Natural killer cell (primary cell): ENCODE data around the gene PCCA. TPM values are rescaled to one million over a fixed set of nuclear protein-coding genes. Genes with fewer than 3 reads are reported as not detected.

ENCODE experiments used
- ATAC-seq, 3 donors: fragments of 150-1000 bp in 2 of 3; fragments of 200-7000 bp in 1 of 3; cut with Tn5 transposase; 1 replicate in 1 of 3; 2 replicates in 2 of 3; pipeline ENCODE4 v1.10.0; 2021; ENCODE audit warnings: mild to moderate bottlenecking in 2 of 3, moderate library complexity in 2 of 3
- DNase-seq, 2 donors: peaks; one replicate each; pipeline versions ENCODE4 v3.0.0 to v3.0.0-alpha.2; 2013 to 2021; ENCODE audit warnings: mixed read lengths in 1 of 2
- H3K27ac ChIP-seq: one replicate; pipeline ENCODE4 v1.5.1; 2013; ENCODE audit warnings: mild to moderate bottlenecking, low read length
- H3K27me3 ChIP-seq: one replicate; pipeline ENCODE4 v1.6.1; 2013; ENCODE audit warnings: low read length; ENCODE audit not compliant: control insufficient read depth, insufficient read depth
- H3K36me3 ChIP-seq: one replicate; pipeline ENCODE4 v1.6.1; 2013; ENCODE audit warnings: low read length; ENCODE audit not compliant: control insufficient read depth, insufficient read depth
- H3K4me1 ChIP-seq: one replicate; pipeline ENCODE4 v1.6.1; 2013; ENCODE audit warnings: low read length; ENCODE audit not compliant: control insufficient read depth, insufficient read depth
- H3K4me3 ChIP-seq: one replicate; pipeline ENCODE4 v1.5.1; 2013; ENCODE audit warnings: low read length
- H3K9me3 ChIP-seq: one replicate; pipeline ENCODE4 v1.6.1; 2013; ENCODE audit warnings: low read length; ENCODE audit not compliant: control insufficient read depth, insufficient read depth
- H3K27ac Mint-ChIP-seq, 2 donors: one replicate each; pipeline ENCODE4 v1.8.0; 2022; ENCODE audit warnings: mild to moderate bottlenecking in 2 of 2, mixed read lengths in 2 of 2, moderate library complexity in 1 of 2
- H3K27me3 Mint-ChIP-seq, 2 donors: one replicate each; pipeline ENCODE4 v1.8.0; 2022; ENCODE audit warnings: low read depth in 2 of 2, mixed read lengths in 2 of 2
- H3K36me3 Mint-ChIP-seq: one replicate; pipeline ENCODE4 v1.8.0; 2022; ENCODE audit warnings: mixed read lengths
- H3K4me1 Mint-ChIP-seq, 2 donors: one replicate each; pipeline ENCODE4 v1.8.0; 2022; ENCODE audit warnings: mixed read lengths in 2 of 2
- H3K4me3 Mint-ChIP-seq: one replicate; pipeline ENCODE4 v1.8.0; 2022; ENCODE audit warnings: mild to moderate bottlenecking, moderate library complexity, mixed read lengths
- H3K9me3 Mint-ChIP-seq, 2 donors: one replicate each; pipeline ENCODE4 v1.8.0; 2022; ENCODE audit warnings: mixed read lengths in 2 of 2
- WGBS: methylation state at CpG from one replicate; pipeline ENCODE4 v1.1.7; 2013; ENCODE audit warnings: missing lambda C conversion rate; ENCODE audit not compliant: insufficient coverage; 5-methylcytosine and 5-hydroxymethylcytosine counted together
- intact Hi-C: fragments of 100-400 bp; cut with micrococcal nuclease; formaldehyde crosslinking; loops from one replicate; pipeline ENCODE4 v1.14.2; 2022
- total RNA-seq, 4 donors: library from RNA; stranded (reverse); fragments of 120-200 nt in 1 of 4; gene quantifications; one replicate each; pipeline versions ENCODE4 v1.2.3 to v1.2.4, GENCODE V29; 2013 to 2022
- TF ChIP-seq, protein P1 (sequence below): fragments of 200-600 bp; IDR thresholded peaks from one replicate; pipeline ENCODE4 v1.8.0; 2022; ENCODE audit warnings: antibody characterized with exemption

PCCA gene
- total RNA-seq, 3 donors from 2014 or later (not counting 1 experiment from before 2014, with no cell fraction given): 25.5 to 28.5 (median 28.2) TPM

DNA sequence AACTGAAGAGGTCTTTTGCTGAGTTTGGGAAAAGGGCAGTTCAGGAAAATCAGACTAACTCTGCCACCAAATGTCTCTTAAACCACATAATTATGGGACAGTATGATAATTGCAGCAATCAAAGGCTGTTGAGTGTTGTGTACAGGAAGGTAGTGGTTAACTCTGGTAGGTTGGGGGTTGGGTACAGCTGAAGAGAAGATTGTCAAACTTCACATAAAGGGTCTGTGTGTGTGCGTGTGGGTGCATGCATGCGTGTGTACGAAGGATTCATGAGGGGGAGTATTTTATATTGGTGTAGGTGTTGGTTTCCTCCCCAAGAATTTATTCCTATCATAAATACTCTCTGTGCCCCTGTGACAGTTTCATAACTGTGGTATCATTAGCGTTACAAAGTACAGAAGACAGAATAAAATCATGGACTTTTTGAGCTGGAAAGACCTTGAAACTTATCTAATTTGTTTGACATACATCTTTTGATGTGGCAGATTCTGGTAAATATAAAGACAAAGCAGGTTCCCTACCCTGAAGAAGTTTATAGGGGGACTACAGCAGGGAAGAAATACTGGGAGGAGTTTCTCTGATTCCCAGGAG is 94.1 kb downstream of the PCCA start:
- H3K27ac ChIP-seq: no peak overlapping the region
- H3K36me3 ChIP-seq: no peaks in the 10 kb centered on the region
- H3K4me1 ChIP-seq: peaks cover 4% of the 10 kb centered on the region
- peak in 1 of 3 donors; percentile 34 for ATAC-seq
- no peaks in the 10 kb centered on the region for H3K36me3 Mint-ChIP-seq
- intact Hi-C loops: no loop called here
- peaks cover 23 to 31% of the 10 kb centered on the region in 2 donors for H3K4me1 Mint-ChIP-seq
- TF ChIP-seq, protein P1, sequence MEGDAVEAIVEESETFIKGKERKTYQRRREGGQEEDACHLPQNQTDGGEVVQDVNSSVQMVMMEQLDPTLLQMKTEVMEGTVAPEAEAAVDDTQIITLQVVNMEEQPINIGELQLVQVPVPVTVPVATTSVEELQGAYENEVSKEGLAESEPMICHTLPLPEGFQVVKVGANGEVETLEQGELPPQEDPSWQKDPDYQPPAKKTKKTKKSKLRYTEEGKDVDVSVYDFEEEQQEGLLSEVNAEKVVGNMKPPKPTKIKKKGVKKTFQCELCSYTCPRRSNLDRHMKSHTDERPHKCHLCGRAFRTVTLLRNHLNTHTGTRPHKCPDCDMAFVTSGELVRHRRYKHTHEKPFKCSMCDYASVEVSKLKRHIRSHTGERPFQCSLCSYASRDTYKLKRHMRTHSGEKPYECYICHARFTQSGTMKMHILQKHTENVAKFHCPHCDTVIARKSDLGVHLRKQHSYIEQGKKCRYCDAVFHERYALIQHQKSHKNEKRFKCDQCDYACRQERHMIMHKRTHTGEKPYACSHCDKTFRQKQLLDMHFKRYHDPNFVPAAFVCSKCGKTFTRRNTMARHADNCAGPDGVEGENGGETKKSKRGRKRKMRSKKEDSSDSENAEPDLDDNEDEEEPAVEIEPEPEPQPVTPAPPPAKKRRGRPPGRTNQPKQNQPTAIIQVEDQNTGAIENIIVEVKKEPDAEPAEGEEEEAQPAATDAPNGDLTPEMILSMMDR: no peak
- no peaks in the 10 kb centered on the region for H3K9me3 Mint-ChIP-seq
- H3K4me3 Mint-ChIP-seq: no peak overlapping the region
- 78% methylated on average over 2 of the region's 4 CpGs for WGBS
- H3K27ac Mint-ChIP-seq: peak overlapping the region in 1 of 2 donors; percentile 1
- no peaks in the 10 kb centered on the region for H3K27me3 Mint-ChIP-seq
- H3K9me3 ChIP-seq: no peaks in the 10 kb centered on the region
- peak in 1 of 2 donors; percentile 7 for DNase-seq
- H3K4me3 ChIP-seq: no peak overlapping the region
- H3K27me3 ChIP-seq: no peaks in the 10 kb centered on the region

DNA sequence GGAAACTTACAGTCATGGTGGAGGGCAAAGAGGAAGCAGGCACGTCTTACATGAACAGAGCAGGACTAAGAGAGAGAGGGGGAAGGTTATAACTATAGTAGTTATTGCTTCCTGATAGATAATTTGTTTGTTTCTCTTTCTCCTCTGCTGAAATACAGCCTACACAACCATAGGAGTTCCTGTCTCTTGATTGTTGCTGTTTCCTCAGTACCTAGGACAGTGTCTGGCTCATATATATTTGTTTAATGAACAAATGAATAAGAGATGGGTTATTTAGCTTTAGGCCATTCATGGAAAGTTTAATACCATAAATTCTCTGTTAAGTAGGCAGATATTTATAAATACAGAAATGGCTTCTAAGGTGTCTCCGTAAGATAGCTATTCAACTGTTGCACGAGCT is 95.2 kb downstream of the PCCA start:
- TF ChIP-seq, protein P1: no peak
- ATAC-seq (no peak), DNase-seq (no peak)
- Histone ChIP-seq H3K9me3 (no peaks in the 10 kb centered on the region), H3K27ac (no peak overlapping the region), H3K36me3 (no peaks in the 10 kb centered on the region), H3K4me3 (no peak overlapping the region), H3K4me1 (peaks cover 4% of the 10 kb centered on the region), H3K27me3 (no peaks in the 10 kb centered on the region)
- Mint-ChIP-seq H3K36me3 (no peaks in the 10 kb centered on the region), H3K27ac (no peak overlapping the region), H3K4me1 (peaks cover 23 to 31% of the 10 kb centered on the region in 2 donors), H3K27me3 (no peaks in the 10 kb centered on the region), H3K4me3 (no peak overlapping the region), H3K9me3 (no peaks in the 10 kb centered on the region)
- 79% methylated on average over 3 of the region's 3 CpGs for WGBS
- intact Hi-C loops: no loop called here

DNA sequence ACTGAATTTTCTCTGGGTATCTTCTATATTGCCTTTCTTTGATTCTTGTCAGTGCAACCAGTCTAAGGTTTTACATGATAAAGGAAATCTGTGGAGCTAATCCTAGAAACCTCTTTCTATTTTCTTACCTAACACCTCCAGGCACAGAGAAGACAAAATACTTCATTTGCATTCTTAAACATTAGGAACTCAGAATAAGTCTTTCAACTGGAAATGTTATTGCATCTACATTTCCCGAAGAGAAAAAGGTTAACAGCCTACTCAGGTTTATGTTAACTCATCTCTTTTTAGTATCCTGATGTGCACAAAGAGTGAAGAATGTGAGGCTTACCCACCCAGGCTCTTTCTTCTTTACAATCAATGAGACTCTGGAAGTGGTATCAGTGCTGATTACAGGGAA is 106.7 kb downstream of the PCCA start:
- Mint-ChIP-seq H3K36me3 (no peaks in the 10 kb centered on the region), H3K9me3 (no peaks in the 10 kb centered on the region), H3K4me3 (no peak overlapping the region), H3K27ac (no peak overlapping the region), H3K4me1 (no peaks in the 10 kb centered on the region), H3K27me3 (no peaks in the 10 kb centered on the region)
- Histone ChIP-seq H3K4me1 (no peaks in the 10 kb centered on the region), H3K27me3 (no peaks in the 10 kb centered on the region), H3K4me3 (no peak overlapping the region), H3K36me3 (no peaks in the 10 kb centered on the region), H3K27ac (no peak overlapping the region), H3K9me3 (no peaks in the 10 kb centered on the region)
- no CpG with 5 or more reads among the region's 1 CpG for WGBS
- DNase-seq (no peak), ATAC-seq (no peak)
- TF ChIP-seq, protein P1: no peak
- intact Hi-C loops: no loop called here

DNA sequence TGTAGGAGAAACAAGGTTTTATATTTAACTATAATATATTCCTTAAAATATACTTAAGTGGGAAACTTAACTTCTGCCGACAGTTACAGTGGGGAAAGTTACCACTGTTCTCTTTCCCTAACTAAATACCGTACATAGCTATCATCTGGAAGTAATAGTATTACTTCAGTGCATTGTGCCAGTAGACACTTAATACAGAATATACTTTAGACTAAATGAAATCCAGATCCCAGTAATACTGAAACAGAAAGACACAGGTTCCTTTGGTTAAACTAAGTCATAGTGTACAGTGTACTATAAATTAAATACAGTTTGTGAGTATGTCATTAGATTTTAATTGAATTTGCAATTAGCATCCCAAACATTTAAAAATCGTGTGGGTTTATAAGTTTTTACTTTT is 107.5 kb downstream of the PCCA start:
- DNase-seq: no peak
- Histone ChIP-seq H3K4me1 (no peaks in the 10 kb centered on the region), H3K4me3 (no peak overlapping the region), H3K27ac (no peak overlapping the region), H3K27me3 (no peaks in the 10 kb centered on the region), H3K36me3 (no peaks in the 10 kb centered on the region), H3K9me3 (no peaks in the 10 kb centered on the region)
- no peaks in the 10 kb centered on the region for H3K36me3 Mint-ChIP-seq
- H3K9me3 Mint-ChIP-seq: no peaks in the 10 kb centered on the region
- TF ChIP-seq, protein P1: no peak
- intact Hi-C loops: no loop called here
- no peaks in the 10 kb centered on the region for H3K4me1 Mint-ChIP-seq
- no peaks in the 10 kb centered on the region for H3K27me3 Mint-ChIP-seq
- H3K27ac Mint-ChIP-seq: no peak overlapping the region
- WGBS: no CpG with 5 or more reads among the region's 3 CpGs
- ATAC-seq: no peak
- H3K4me3 Mint-ChIP-seq: no peak overlapping the region
